ENCODE data around the gene PDE11A. TPM values are rescaled to one million over a fixed set of nuclear protein-coding genes. Genes with fewer than 3 reads are reported as not detected.

PDE11A gene
- total RNA-seq, 1 donor from 2014 or later, result not detected

GRCh38 chr2:177582000-177582399 is 490.6 kb downstream of the PDE11A start:
- intact Hi-C loops (cut with micrococcal nuclease), result no loop called here

GRCh38 chr2:177579486-177580036 is 493.0 kb downstream of the PDE11A start:
- intact Hi-C loops (cut with micrococcal nuclease), result no loop called here

GRCh38 chr2:177578454-177578853 is 494.1 kb downstream of the PDE11A start:
- intact Hi-C loops (cut with micrococcal nuclease), result no loop called here

GRCh38 chr2:177577075-177577474 is 495.5 kb downstream of the PDE11A start:
- intact Hi-C loops (cut with micrococcal nuclease), result no loop called here

GRCh38 chr2:177575358-177575757 is 497.2 kb downstream of the PDE11A start:
- intact Hi-C loops (cut with micrococcal nuclease), result no loop called here

- intact Hi-C loops (cut with micrococcal nuclease), result no loop called here
Measured at GRCh38 chr2:177574356-177574755, 498.2 kb downstream of the PDE11A start.

Other genes with a start within 250 kb of the PDE11A start
- gene RBM45, start 39.7 kb upstream of the PDE11A start, total RNA-seq, result 18.1 and 24.1 TPM in 2 replicates
- gene OSBPL6, start 121.7 kb upstream of the PDE11A start, total RNA-seq, result 0.61 and 0.70 TPM in 2 replicates